G401 (cell line): ENCODE data around the gene GJB1. TPM values are rescaled to one million over a fixed set of nuclear protein-coding genes. Genes with fewer than 3 reads are reported as not detected.

ENCODE experiments used
- DNase-seq: peaks from one replicate; pipeline ENCODE4 v3.0.0-alpha.2; 2015; ENCODE audit warnings: low spot score
- in situ Hi-C: cut with HindIII; loops from 2 replicates; pipeline ENCODE4 v1.10.0; 2016; ENCODE audit warnings: low sequenced_read_pairs, mixed read lengths
- total RNA-seq: library from RNA; depleted of rRNA; stranded (reverse); fragments of >200 nt; shearing (Covaris generic); gene quantifications from 2 replicates; pipeline ENCODE4 v1.2.3, GENCODE V29; 2014

The GJB1 gene
- total RNA-seq, 1 experiment from 2014 or later, result 0.37 TPM

- in situ Hi-C loops, result no loop called here
- no peak for DNase-seq
Measured at GRCh38 chrX:71214152-71214551, 8.9 kb upstream of the GJB1 start.

- no peak for DNase-seq
- in situ Hi-C loops, result no loop called here
Measured at GRCh38 chrX:71214604-71215337, 8.3 kb upstream of the GJB1 start.

GRCh38 chrX:71215338-71215912 is 7.6 kb upstream of the GJB1 start:
- in situ Hi-C loops, result no loop called here
- DNase-seq, result no peak

GRCh38 chrX:71216485-71216884 is 6.5 kb upstream of the GJB1 start:
- no peak for DNase-seq
- in situ Hi-C loops, result no loop called here

- in situ Hi-C loops, result no loop called here
- no peak for DNase-seq
Measured at GRCh38 chrX:71217298-71217697, 5.7 kb upstream of the GJB1 start.

GRCh38 chrX:71221145-71221544 is 1.9 kb upstream of the GJB1 start:
- in situ Hi-C loops, result no loop called here
- DNase-seq, result no peak

GRCh38 chrX:71224098-71224708 is 1.2 kb downstream of the GJB1 start:
- in situ Hi-C loops, result no loop called here
- DNase-seq, result no peak

GRCh38 chrX:71225009-71225408 is 2.0 kb downstream of the GJB1 start:
- in situ Hi-C loops, result no loop called here

GRCh38 chrX:71225676-71226075 is 2.7 kb downstream of the GJB1 start:
- in situ Hi-C loops, result no loop called here

More at GRCh38 chrX:71225009-71225408, 2.0 kb downstream of the GJB1 start:
- no peak for DNase-seq

GRCh38 chrX:71227370-71228062 is 4.5 kb downstream of the GJB1 start:
- no peak for DNase-seq
- in situ Hi-C loops, result no loop called here

More at GRCh38 chrX:71225676-71226075, 2.7 kb downstream of the GJB1 start:
- no peak for DNase-seq

- in situ Hi-C loops, result no loop called here
Measured at GRCh38 chrX:71228063-71228642, 5.1 kb downstream of the GJB1 start.

GRCh38 chrX:71235482-71235881 is 12.5 kb downstream of the GJB1 start:
- in situ Hi-C loops, result no loop called here
- no peak for DNase-seq

More at GRCh38 chrX:71228063-71228642, 5.1 kb downstream of the GJB1 start:
- no peak for DNase-seq

- in situ Hi-C loops, result no loop called here
- DNase-seq, result no peak
Measured at GRCh38 chrX:71236836-71237235, 13.8 kb downstream of the GJB1 start.

- DNase-seq, result no peak
- in situ Hi-C loops, result no loop called here
Measured at GRCh38 chrX:71239781-71240180, 16.8 kb downstream of the GJB1 start.

- DNase-seq, result no peak
- in situ Hi-C loops, result no loop called here
Measured at GRCh38 chrX:71241301-71241700, 18.3 kb downstream of the GJB1 start.

- DNase-seq, result no peak
- in situ Hi-C loops, result no loop called here
Measured at GRCh38 chrX:71244359-71245128, 21.5 kb downstream of the GJB1 start.

GRCh38 chrX:71245159-71245558 is 22.1 kb downstream of the GJB1 start:
- DNase-seq, result no peak
- in situ Hi-C loops, result no loop called here

- no peak for DNase-seq
- in situ Hi-C loops, result no loop called here
Measured at GRCh38 chrX:71250841-71251240, 27.8 kb downstream of the GJB1 start.

- in situ Hi-C loops, result no loop called here
- DNase-seq, result no peak
Measured at GRCh38 chrX:71251466-71251973, 28.5 kb downstream of the GJB1 start.
